AG04450 (cell line): ENCODE measurements around the gene MDP1. TPM values are rescaled to one million over a fixed set of nuclear protein-coding genes. Genes with fewer than 3 reads are reported as not detected.

Experiments used
- CTCF ChIA-PET: fragments of 300-600, 350-600 bp; formaldehyde crosslinking; extraction: SDS; loops from one replicate; lab custom pipeline; 2022; ENCODE audit warnings: antibody characterized with exemption, inconsistent platforms; lab: Charles Lee
- POLR2A ChIA-PET: fragments of 350-600 bp; formaldehyde crosslinking; extraction: SDS; loops from one replicate; lab custom pipeline; 2021; ENCODE audit warnings: antibody characterized with exemption, inconsistent platforms; lab: Yijun Ruan, JAX
- DNase-seq: peaks from one replicate; pipeline ENCODE4 v3.0.0-alpha.2; 2011; ENCODE audit warnings: low read depth, low spot score
- H3K27ac ChIP-seq: one replicate; pipeline ENCODE4 v1.5.1; 2012; ENCODE audit warnings: low read depth, low read length, control low read depth
- H3K27me3 ChIP-seq: one replicate; pipeline ENCODE4 v1.6.0; 2012; ENCODE audit warnings: low read length; ENCODE audit not compliant: control insufficient read depth, insufficient read depth
- H3K4me3 ChIP-seq: 2 replicates; pipeline ENCODE4 v1.5.1; 2011; ENCODE audit warnings: mild to moderate bottlenecking, low read depth, low read length, control low read depth
- H3K9me3 ChIP-seq: 2 replicates; pipeline ENCODE4 v1.5.1; 2012; ENCODE audit warnings: low read length; ENCODE audit not compliant: control insufficient read depth, insufficient read depth
- polyA plus RNA-seq: library from polyadenylated mRNA; depleted of rRNA; stranded (reverse); fragments of >200 nt; gene quantifications from 2 replicates; pipeline ENCODE4 v1.2.3, GENCODE V29; 2011
- TF ChIP-seq, protein P1 (sequence below): IDR thresholded peaks from 2 replicates; pipeline ENCODE4 v1.5.1; 2011; ENCODE audit warnings: low read depth, low read length, control low read depth, inconsistent platforms

The MDP1 gene
- polyA plus RNA-seq, 1 experiment: 16.1 TPM

DNA sequence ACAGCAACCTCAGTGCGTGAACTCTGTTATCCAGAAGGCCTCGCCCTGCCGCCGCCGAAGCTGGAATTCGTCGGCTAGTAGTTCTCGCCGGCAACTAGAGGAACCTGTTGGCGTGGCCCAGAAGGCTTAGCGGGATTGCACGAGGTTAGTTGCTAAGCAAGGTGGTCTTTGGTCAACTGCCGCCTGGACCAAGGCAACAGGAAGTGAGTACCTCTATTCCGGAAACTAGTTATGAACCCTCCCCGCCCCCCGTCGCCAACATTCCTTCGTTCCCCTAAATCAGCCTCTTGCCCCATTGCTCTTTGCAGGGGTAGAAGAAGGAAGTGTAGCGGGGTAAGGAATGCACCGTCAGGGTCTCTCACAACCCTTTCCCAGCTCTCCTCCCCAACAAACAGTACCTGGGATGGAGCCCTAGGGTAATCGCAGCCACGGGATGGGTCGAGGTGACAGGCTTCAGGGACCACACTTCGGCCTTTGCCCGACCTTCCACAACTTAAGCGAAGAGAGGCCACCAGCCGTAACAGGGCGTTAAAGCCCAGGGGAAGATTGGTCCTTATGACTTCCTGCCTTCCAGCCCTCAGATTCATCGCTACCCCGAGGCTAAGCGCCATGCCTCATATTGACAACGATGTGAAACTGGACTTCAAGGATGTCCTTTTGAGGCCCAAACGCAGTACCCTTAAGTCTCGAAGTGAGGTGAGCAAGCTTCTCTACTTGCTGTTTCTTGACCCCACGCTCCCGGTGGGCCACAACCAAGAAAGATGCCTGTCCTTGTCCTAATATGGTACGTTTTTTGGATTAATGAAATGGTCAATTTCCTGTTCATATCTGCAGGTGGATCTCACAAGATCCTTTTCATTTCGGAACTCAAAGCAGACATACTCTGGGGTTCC, 17.0 kb upstream of the MDP1 start, which contains the start of gene GMPR2:
Gene GMPR2 (plus strand): TSS at position 285 of the 893 bp plus-strand sequence. CDS start 325 bp downstream, at position 610.
- CTCF ChIA-PET: interaction anchor here (0.6 kb wide), 1 partner anchor 1149 kb away, joined by 8 read pairs; no protein-coding TSS in a partner anchor
- Histone ChIP-seq H3K27me3 (no peaks in the 10 kb centered on the region), H3K27ac (peak within 1 kb of the TSS; percentile 90), H3K4me3 (peak within 1 kb of the TSS; percentile 95), H3K9me3 (no peaks in the 10 kb centered on the region; the same call in 1 of the 2 replicates)
- TF ChIP-seq, protein P1, sequence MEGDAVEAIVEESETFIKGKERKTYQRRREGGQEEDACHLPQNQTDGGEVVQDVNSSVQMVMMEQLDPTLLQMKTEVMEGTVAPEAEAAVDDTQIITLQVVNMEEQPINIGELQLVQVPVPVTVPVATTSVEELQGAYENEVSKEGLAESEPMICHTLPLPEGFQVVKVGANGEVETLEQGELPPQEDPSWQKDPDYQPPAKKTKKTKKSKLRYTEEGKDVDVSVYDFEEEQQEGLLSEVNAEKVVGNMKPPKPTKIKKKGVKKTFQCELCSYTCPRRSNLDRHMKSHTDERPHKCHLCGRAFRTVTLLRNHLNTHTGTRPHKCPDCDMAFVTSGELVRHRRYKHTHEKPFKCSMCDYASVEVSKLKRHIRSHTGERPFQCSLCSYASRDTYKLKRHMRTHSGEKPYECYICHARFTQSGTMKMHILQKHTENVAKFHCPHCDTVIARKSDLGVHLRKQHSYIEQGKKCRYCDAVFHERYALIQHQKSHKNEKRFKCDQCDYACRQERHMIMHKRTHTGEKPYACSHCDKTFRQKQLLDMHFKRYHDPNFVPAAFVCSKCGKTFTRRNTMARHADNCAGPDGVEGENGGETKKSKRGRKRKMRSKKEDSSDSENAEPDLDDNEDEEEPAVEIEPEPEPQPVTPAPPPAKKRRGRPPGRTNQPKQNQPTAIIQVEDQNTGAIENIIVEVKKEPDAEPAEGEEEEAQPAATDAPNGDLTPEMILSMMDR: no peak
- DNase-seq: no peak
- POLR2A ChIA-PET: interaction anchor here (0.9 kb wide), 1 partner anchor 9 kb away, joined by 7 read pairs; the partner anchor contains the start of gene TINF2

DNA sequence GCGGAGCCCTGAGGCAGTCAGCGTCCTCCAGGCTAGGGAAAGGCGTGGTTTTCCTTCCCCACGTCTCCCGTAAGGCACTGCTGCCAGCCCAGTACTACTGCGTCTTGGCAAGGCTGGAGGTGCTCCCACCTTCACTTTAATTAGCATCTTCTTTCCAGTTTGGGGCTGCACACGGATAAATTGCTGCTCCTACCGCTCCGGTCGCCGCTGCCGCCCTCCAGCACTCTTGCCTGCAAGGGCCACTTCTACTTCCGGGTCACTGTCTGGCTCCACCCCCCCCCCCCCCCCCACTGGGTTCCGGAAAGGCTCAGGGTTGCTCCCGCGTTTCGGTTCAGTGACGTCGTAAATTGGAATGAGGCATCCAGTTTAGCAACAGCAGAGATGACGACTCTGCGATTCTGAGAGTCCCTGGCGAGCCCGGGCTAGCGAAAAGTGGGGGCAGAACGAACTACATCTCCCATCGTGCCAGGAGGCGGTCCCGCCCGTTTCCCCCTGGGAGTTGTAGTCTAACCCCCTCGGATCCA, 16.3 kb upstream of the MDP1 start, which contains the start of gene NEDD8:
Gene NEDD8 (minus strand): TSS at position 247 of the 524 bp plus-strand sequence. CDS start 100 bp downstream, at position 147.
- Histone ChIP-seq H3K27me3 (no peaks in the 10 kb centered on the region), H3K27ac (peak within 1 kb of the TSS; percentile 90), H3K9me3 (no peaks in the 10 kb centered on the region; the same call in 1 of the 2 replicates), H3K4me3 (peak within 1 kb of the TSS; percentile 95)
- DNase-seq: peak; percentile 86
- TF ChIP-seq, protein P1: no peak
- ChIA-PET CTCF (no interaction called here), POLR2A (interaction anchor here (0.9 kb wide), 1 partner anchor 10 kb away, joined by 7 read pairs; the partner anchor contains the start of gene TINF2)

- H3K27ac ChIP-seq: peak overlapping the region; percentile 90
- CTCF ChIA-PET: interaction anchor here (0.6 to 1.0 kb wide), 6 partner anchors 11 to 205 kb away, joined by 3 to 8 read pairs (median 3); partner anchors contain the start of genes CIDEB and TINF2
- no peak for DNase-seq
- POLR2A ChIA-PET: interaction anchor here (0.9 kb wide), 1 partner anchor 16 kb away, joined by 3 read pairs; the partner anchor contains the start of gene MDP1
- no peaks in the 10 kb centered on the region for H3K27me3 ChIP-seq
- no peaks in the 10 kb centered on the region; the same call in 1 of the 2 replicates for H3K9me3 ChIP-seq
- TF ChIP-seq, protein P1: no peak
- H3K4me3 ChIP-seq: peak overlapping the region; percentile 95
Observed at GRCh38 chr14:24231263-24232120, 15.6 kb upstream of the MDP1 start.

GRCh38 chr14:24228902-24229301, 13.0 kb upstream of the MDP1 start:
- Histone ChIP-seq H3K9me3 (no peaks in the 10 kb centered on the region; the same call in 1 of the 2 replicates), H3K4me3 (no peak overlapping the region), H3K27me3 (no peaks in the 10 kb centered on the region), H3K27ac (no peak overlapping the region)
- TF ChIP-seq, protein P1: no peak
- no peak for DNase-seq
- ChIA-PET POLR2A (interaction anchor here (2.0 kb wide), 1 partner anchor 14 kb away, joined by 4 read pairs; the partner anchor contains the start of gene TINF2), CTCF (interaction anchor here (0.6 to 2.3 kb wide), 5 partner anchors 14 to 95 kb away, joined by 3 to 11 read pairs (median 5); partner anchors contain the start of genes CIDEB, EMC9, IRF9 and TINF2)
